H1 (cell line): ENCODE measurements around the gene SCO1. TPM values are rescaled to one million over a fixed set of nuclear protein-coding genes. Genes with fewer than 3 reads are reported as not detected.

Source experiments
- CTCF ChIA-PET: fragments of 300-600 bp; sonication (Branson Sonifier 250); formaldehyde crosslinking; loops from one replicate; lab custom pipeline; 2021; ENCODE audit not compliant: partially characterized antibody; lab: Charles Lee
- POLR2A ChIA-PET: fragments of 300-600 bp; sonication (Branson Sonifier 250); formaldehyde crosslinking; loops from one replicate; lab custom pipeline; 2021; ENCODE audit warnings: inconsistent platforms; ENCODE audit not compliant: partially characterized antibody; lab: Charles Lee
- DNase-seq, 2 experiments: peaks; one replicate each; pipeline versions ENCODE4 v3.0.0 to v3.0.0-alpha.2; 2010 to 2022; ENCODE audit warnings: low spot score in 2 of 2, low read depth in 1 of 2, mixed read lengths in 1 of 2
- FAIRE-seq: peaks from 2 replicates; lab custom pipeline; 2011; peaks lifted over from hg19 to GRCh38; lab: Jason Lieb, UNC
- H2AFZ ChIP-seq: 2 replicates; pipeline ENCODE4 v1.8.1; 2012; ENCODE audit warnings: low read length, inconsistent platforms
- H2AK5ac ChIP-seq: 2 replicates; pipeline ENCODE4 v1.6.1; 2013; ENCODE audit warnings: low read depth, low read length
- H2BK120ac ChIP-seq: replicated peaks from 2 replicates; pipeline ENCODE3; 2013; ENCODE audit warnings: low read depth, low read length, inconsistent platforms
- H2BK12ac ChIP-seq: 2 replicates; pipeline ENCODE4 v1.6.1; 2013; ENCODE audit warnings: low read depth, low read length
- H2BK15ac ChIP-seq: 2 replicates; pipeline ENCODE4 v1.6.1; 2013; ENCODE audit warnings: low read length
- H2BK20ac ChIP-seq: 2 replicates; pipeline ENCODE4 v1.6.1; 2013; ENCODE audit warnings: low read length
- H2BK5ac ChIP-seq: 2 replicates; pipeline ENCODE4 v1.6.1; 2013; ENCODE audit warnings: low read depth, low read length
- H3K14ac ChIP-seq: 2 replicates; pipeline ENCODE4 v1.6.1; 2013; ENCODE audit warnings: inconsistent platforms; ENCODE audit not compliant: insufficient read length
- H3K18ac ChIP-seq: 2 replicates; pipeline ENCODE4 v1.6.1; 2013; ENCODE audit warnings: low read length; ENCODE audit errors: extremely low read depth
- H3K23ac ChIP-seq: 2 replicates; pipeline ENCODE4 v1.6.1; 2013; ENCODE audit warnings: inconsistent platforms; ENCODE audit not compliant: insufficient read length
- H3K23me2 ChIP-seq: 2 replicates; pipeline ENCODE4 v1.6.1; 2013; ENCODE audit warnings: low read depth, low read length
- H3K27ac ChIP-seq: 2 replicates; pipeline ENCODE4 v1.6.1; 2011; ENCODE audit warnings: low read depth, low read length, inconsistent platforms
- H3K27me3 ChIP-seq, 4 experiments: replicated peaks in 1 of 4; 1 replicate in 1 of 4; 2 replicates in 3 of 4; pipeline versions ENCODE4 v1.6.1 to v1.8.1; 2011 to 2013; ENCODE audit warnings: low read length in 3 of 4, mild to moderate bottlenecking in 3 of 4, inconsistent platforms in 2 of 4, mixed read lengths in 2 of 4, moderate library complexity in 1 of 4; ENCODE audit not compliant: control insufficient read depth in 3 of 4, insufficient read depth in 3 of 4; ENCODE audit errors: extremely low read depth in 1 of 4
- H3K36me3 ChIP-seq, 4 experiments: 2 replicates each; pipeline versions ENCODE4 v1.6.1 to v1.8.1; 2011 to 2013; ENCODE audit warnings: mild to moderate bottlenecking in 4 of 4, low read length in 3 of 4, moderate library complexity in 2 of 4, control low read depth in 1 of 4, inconsistent platforms in 1 of 4; ENCODE audit not compliant: insufficient read depth in 4 of 4, control insufficient read depth in 2 of 4
- H3K4ac ChIP-seq: replicated peaks from 2 replicates; pipeline ENCODE3; 2013; ENCODE audit warnings: low read length, low read depth, mixed read lengths, inconsistent platforms; ENCODE audit not compliant: insufficient read length
- H3K4me1 ChIP-seq, 4 experiments: replicated peaks in 1 of 4; 1 replicate in 1 of 4; 2 replicates in 3 of 4; pipeline versions ENCODE4 v1.6.1 to v1.8.1; 2011 to 2013; ENCODE audit warnings: low read length in 3 of 4, inconsistent platforms in 2 of 4, mixed read lengths in 1 of 4; ENCODE audit not compliant: insufficient read depth in 4 of 4, control insufficient read depth in 3 of 4
- H3K4me2 ChIP-seq, 2 experiments: 2 replicates each; pipeline versions ENCODE4 v1.6.1 to v1.8.1; 2011 to 2013; ENCODE audit warnings: low read depth in 2 of 2, low read length in 2 of 2, control low read depth in 1 of 2, inconsistent platforms in 1 of 2, mild to moderate bottlenecking in 1 of 2; ENCODE audit not compliant: insufficient read depth in 1 of 2
- H3K4me3 ChIP-seq, 4 experiments: fragments of 200-600, 300-600 bp in 1 of 4; sonication (generic), shearing (Covaris generic), sonication (Bioruptor Twin) in 1 of 4; 2 replicates each; pipeline versions ENCODE4 v1.5.1 to v1.8.1; 2011 to 2016; ENCODE audit warnings: low read length in 4 of 4, low read depth in 3 of 4, control low read depth in 2 of 4, inconsistent platforms in 2 of 4, mild to moderate bottlenecking in 2 of 4, mixed read lengths in 1 of 4, moderate library complexity in 1 of 4; ENCODE audit not compliant: insufficient read depth in 2 of 4; ENCODE audit errors: extremely low read depth in 1 of 4
- H3K56ac ChIP-seq: replicated peaks from 2 replicates; pipeline ENCODE3; 2013; ENCODE audit warnings: low read depth, mild to moderate bottlenecking, mixed read lengths, low read length, inconsistent platforms; ENCODE audit not compliant: insufficient read length
- H3K79me1 ChIP-seq: 2 replicates; pipeline ENCODE4 v1.6.1; 2013; ENCODE audit warnings: low read depth, low read length, control low read depth
- H3K79me2 ChIP-seq, 2 experiments: 2 replicates each; pipeline versions ENCODE4 v1.6.1 to v1.8.1; 2012 to 2013; ENCODE audit warnings: low read length in 2 of 2, mild to moderate bottlenecking in 2 of 2, inconsistent platforms in 1 of 2; ENCODE audit not compliant: insufficient read depth in 2 of 2, control insufficient read depth in 1 of 2
- H3K9ac ChIP-seq, 4 experiments: replicated peaks in 1 of 4; 1 replicate in 1 of 4; 2 replicates in 3 of 4; pipeline versions ENCODE4 v1.6.1 to v1.8.1; 2011 to 2013; ENCODE audit warnings: low read depth in 3 of 4, low read length in 3 of 4, control low read depth in 2 of 4, mild to moderate bottlenecking in 2 of 4, moderate library complexity in 2 of 4, inconsistent platforms in 1 of 4; ENCODE audit errors: extremely low read depth in 1 of 4
- H3K9me3 ChIP-seq, 2 experiments: 2 replicates each; pipeline versions ENCODE4 v1.6.1 to v1.8.1; 2012 to 2013; ENCODE audit warnings: mild to moderate bottlenecking in 2 of 2, moderate library complexity in 2 of 2, control low read depth in 1 of 2, inconsistent platforms in 1 of 2, low read depth in 1 of 2, low read length in 1 of 2, mixed read lengths in 1 of 2; ENCODE audit not compliant: insufficient read depth in 2 of 2
- H4K20me1 ChIP-seq, 2 experiments: replicated peaks in 1 of 2; 2 replicates each; pipeline versions ENCODE3 to v1.8.1; 2011 to 2013; ENCODE audit warnings: inconsistent platforms in 2 of 2, low read length in 2 of 2, mild to moderate bottlenecking in 1 of 2; ENCODE audit not compliant: insufficient read depth in 2 of 2, control insufficient read depth in 1 of 2
- H4K5ac ChIP-seq: 2 replicates; pipeline ENCODE4 v1.6.1; 2013; ENCODE audit warnings: low read length, low read depth, mixed read lengths, inconsistent platforms; ENCODE audit not compliant: insufficient read length
- H4K8ac ChIP-seq: 2 replicates; pipeline ENCODE4 v1.8.0; 2013; ENCODE audit warnings: mild to moderate bottlenecking, moderate library complexity, low read length, inconsistent platforms; ENCODE audit not compliant: insufficient read depth; ENCODE audit errors: extremely low read depth
- H4K91ac ChIP-seq: replicated peaks from 2 replicates; pipeline ENCODE3; 2013; ENCODE audit warnings: low read length, mixed read lengths, inconsistent platforms; ENCODE audit not compliant: insufficient read length
- ATF2 ChIP-seq: IDR thresholded peaks from 2 replicates; pipeline ENCODE4 v1.6.1; 2012; ENCODE audit warnings: low read length, inconsistent platforms
- CHD2 ChIP-seq: IDR thresholded peaks from 2 replicates; pipeline ENCODE4 v1.6.1; 2012; ENCODE audit warnings: low read length, improper control_type of control experiment
- RAD21 ChIP-seq, 2 experiments: IDR thresholded peaks in 1 of 2; conservative IDR thresholded peaks in 1 of 2; 2 replicates each; pipeline ENCODE4 v1.6.1; 2011; ENCODE audit warnings: low read depth in 2 of 2, low read length in 2 of 2, improper control_type of control experiment in 1 of 2, inconsistent platforms in 1 of 2, mild to moderate bottlenecking in 1 of 2, moderate library complexity in 1 of 2
- TEAD4 ChIP-seq: IDR thresholded peaks from 2 replicates; pipeline ENCODE4 v1.6.1; 2012; ENCODE audit warnings: low read depth, low read length, inconsistent platforms, mixed read lengths
- YY1 ChIP-seq: IDR thresholded peaks from 2 replicates; pipeline ENCODE4 v1.6.1; 2011; ENCODE audit warnings: low read depth, mild to moderate bottlenecking, low read length
- WGBS, 2 experiments: shearing (Covaris generic) in 1 of 2; methylation state at CpG; one replicate each; pipeline versions ENCODE4 v1.1.6 to v1.1.7; 2013 to 2015; ENCODE audit warnings: low lambda C conversion rate in 2 of 2, mixed read lengths in 2 of 2, inconsistent platforms in 1 of 2, low coverage in 1 of 2, missing lambda C conversion rate in 1 of 2; ENCODE audit not compliant: insufficient replicate concordance in 2 of 2, insufficient coverage in 1 of 2, insufficient read length in 1 of 2; ENCODE audit errors: extremely low coverage in 1 of 2, missing lambda C conversion rate in 1 of 2; 5-methylcytosine and 5-hydroxymethylcytosine counted together
- polyA plus RNA-seq, 7 experiments: library from polyadenylated mRNA; depleted of rRNA in 3 of 7; stranded (reverse) in 5 of 7; unstranded in 2 of 7; fragments of >200 nt in 5 of 7; fragments of 200-250 nt in 2 of 7; gene quantifications; 1 replicate in 5 of 7; 2 replicates in 1 of 7; 4 replicates in 1 of 7; pipeline versions ENCODE4 v1.2.1 to v1.2.3, GENCODE V29; 2011 to 2013; ENCODE audit warnings: missing spikeins in 2 of 7, mixed read lengths in 2 of 7
- total RNA-seq: library from RNA; stranded (reverse); fragmentation: NEBNext Ultra II Directional; extraction: Animal tissue kit (Norgen Biotek cat#: 25700); gene quantifications from 2 replicates; pipeline ENCODE4 v1.2.1, GENCODE V29; 2021
- TF ChIP-seq, protein P1 (sequence below), 3 experiments: IDR thresholded peaks; 1 replicate in 2 of 3; 2 replicates in 1 of 3; pipeline versions ENCODE4 v1.5.1 to v1.6.1; 2011; ENCODE audit warnings: low read length in 3 of 3, mild to moderate bottlenecking in 3 of 3, inconsistent platforms in 2 of 3, low read depth in 1 of 3, moderate library complexity in 1 of 3; ENCODE audit not compliant: insufficient read depth in 1 of 3; ENCODE audit errors: control extremely low read depth in 1 of 3

SCO1 gene
- total and polyA plus RNA-seq, 2 of the 8 experiments (the other 6 are each of a cell fraction or from before 2014, with no cell fraction given): 18.7 to 61.8 TPM

DNA sequence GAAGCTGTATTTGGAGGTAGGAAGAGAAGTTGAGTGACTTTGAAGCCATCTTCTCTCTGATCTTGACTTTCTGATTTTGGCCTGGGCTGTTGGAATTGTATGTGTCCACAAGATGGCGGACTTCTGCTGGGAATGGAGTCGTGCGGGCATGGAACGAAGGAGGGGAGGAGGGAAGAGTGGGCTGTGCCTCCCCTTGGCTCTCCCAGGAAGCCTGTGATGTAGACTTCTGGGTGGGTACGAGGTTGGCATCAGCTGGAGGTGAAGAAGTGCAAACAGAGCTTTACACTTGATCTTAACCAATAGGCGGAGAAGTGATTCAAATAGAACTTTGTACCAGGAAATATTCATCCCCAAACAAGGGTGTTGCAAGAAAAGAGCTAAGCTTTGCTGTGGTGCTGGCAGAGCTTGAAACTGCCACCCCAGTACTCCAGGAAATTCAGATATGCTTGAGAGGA, 39.9 kb upstream of the SCO1 start:
- Histone ChIP-seq H2BK12ac (no peak overlapping the region), H2AK5ac (no peak overlapping the region), H3K27ac (no peak overlapping the region), H2BK5ac (no peak overlapping the region)
- POLR2A ChIA-PET: interaction anchor here (1.0 to 1.5 kb wide), 4 partner anchors 9 to 108 kb away, joined by 3 to 5 read pairs (median 4); no protein-coding TSS in a partner anchor
- TF ChIP-seq RAD21 (IDR thresholded peaks at IDR 0.05 in 1 of 2, conservative IDR thresholded peaks at IDR 0.05 in 1 of 2; ENCODE audit: low read depth in 2 of 2, low read length in 2 of 2) (peak; percentile 94), ATF2 (no peak), YY1 (peak; percentile 83), TEAD4 (0 out of 2 replicates have a peak, but pooled peaks have one; percentile 34), CHD2 (no peak)
- TF ChIP-seq, protein P1, sequence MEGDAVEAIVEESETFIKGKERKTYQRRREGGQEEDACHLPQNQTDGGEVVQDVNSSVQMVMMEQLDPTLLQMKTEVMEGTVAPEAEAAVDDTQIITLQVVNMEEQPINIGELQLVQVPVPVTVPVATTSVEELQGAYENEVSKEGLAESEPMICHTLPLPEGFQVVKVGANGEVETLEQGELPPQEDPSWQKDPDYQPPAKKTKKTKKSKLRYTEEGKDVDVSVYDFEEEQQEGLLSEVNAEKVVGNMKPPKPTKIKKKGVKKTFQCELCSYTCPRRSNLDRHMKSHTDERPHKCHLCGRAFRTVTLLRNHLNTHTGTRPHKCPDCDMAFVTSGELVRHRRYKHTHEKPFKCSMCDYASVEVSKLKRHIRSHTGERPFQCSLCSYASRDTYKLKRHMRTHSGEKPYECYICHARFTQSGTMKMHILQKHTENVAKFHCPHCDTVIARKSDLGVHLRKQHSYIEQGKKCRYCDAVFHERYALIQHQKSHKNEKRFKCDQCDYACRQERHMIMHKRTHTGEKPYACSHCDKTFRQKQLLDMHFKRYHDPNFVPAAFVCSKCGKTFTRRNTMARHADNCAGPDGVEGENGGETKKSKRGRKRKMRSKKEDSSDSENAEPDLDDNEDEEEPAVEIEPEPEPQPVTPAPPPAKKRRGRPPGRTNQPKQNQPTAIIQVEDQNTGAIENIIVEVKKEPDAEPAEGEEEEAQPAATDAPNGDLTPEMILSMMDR (IDR thresholded peaks at IDR 0.05; ENCODE audit: control extremely low read depth in 1 of 3, insufficient read depth in 1 of 3, low read depth in 1 of 3, low read length in 3 of 3): peak; percentile 68 to 81 (median 80)
- TF ChIP-seq, all 59 proteins: peak for 4
- Histone ChIP-seq H3K27me3 (no peaks in the 10 kb centered on the region), H3K14ac (no peak overlapping the region), H3K79me1 (no peaks in the 10 kb centered on the region), H4K5ac (no peak overlapping the region), H3K4ac (no peak overlapping the region), H3K4me3 (no peak overlapping the region), H3K9ac (no peak overlapping the region), H4K20me1 (no peaks in the 10 kb centered on the region), H3K23ac (no peak overlapping the region), H2AFZ (no peak overlapping the region), H3K56ac (no peak overlapping the region), H3K23me2 (no peaks in the 10 kb centered on the region; the same call in 1 of the 2 replicates), H3K9me3 (no peaks in the 10 kb centered on the region), H3K79me2 (no peaks in the 10 kb centered on the region), H4K91ac (no peak overlapping the region), H3K4me1 (no peaks in the 10 kb centered on the region), H3K36me3 (no peaks in the 10 kb centered on the region), H4K8ac (no peak overlapping the region), H2BK20ac (no peak overlapping the region), H3K18ac (no peak overlapping the region), H2BK120ac (no peak overlapping the region), H3K4me2 (no peak overlapping the region), H2BK15ac (no peak overlapping the region)
- CTCF ChIA-PET: interaction anchor here (0.6 to 8.1 kb wide), 41 partner anchors 11 to 1208 kb away, joined by 3 to 88 read pairs (median 4); partner anchors contain the start of gene PIRT
- peak; percentile 90 for FAIRE-seq
- WGBS, 2 experiments: 20% methylated on average over 6 of the region's 6 CpGs; no CpG with 5 or more reads in 1 of the 2 experiments
- peak in 1 of 2 experiments; percentile 66 for DNase-seq
